Body of pancreas (tissue), 4 donors: ENCODE measurements around the gene RPS21. TPM values are rescaled to one million over a fixed set of nuclear protein-coding genes. Genes with fewer than 3 reads are reported as not detected.

Source experiments
- ATAC-seq: fragments of 150-250 bp; one replicate; pipeline ENCODE4 v1.9.1; 2016
- DNase-seq, 4 donors: peaks; one replicate each; pipeline ENCODE4 v3.0.0-alpha.2; 2019
- H3K27ac ChIP-seq, 4 donors: fragments of 200-600 bp; sonication (generic); 1 replicate in 3 of 4; 2 replicates in 1 of 4; pipeline versions ENCODE4 v1.5.1 to v1.6.1; 2016 to 2019; ENCODE audit warnings: mild to moderate bottlenecking in 1 of 4, mixed read lengths in 1 of 4, moderate library complexity in 1 of 4
- H3K27me3 ChIP-seq, 2 donors: fragments of 200-600 bp; sonication (generic); one replicate each; pipeline ENCODE4 v1.6.0; 2016; ENCODE audit warnings: mild to moderate bottlenecking in 1 of 2
- H3K36me3 ChIP-seq, 2 donors: fragments of 200-600 bp; sonication (generic); replicated peaks in 1 of 2; 2 replicates each; pipeline ENCODE4 v1.5.1; 2016; ENCODE audit warnings: low read depth in 2 of 2; ENCODE audit not compliant: insufficient read depth in 1 of 2
- H3K4me1 ChIP-seq: fragments of 200-600 bp; sonication (generic); one replicate; pipeline ENCODE4 v1.6.0; 2016
- H3K4me3 ChIP-seq, 2 donors: fragments of 200-600 bp; sonication (generic); 1 replicate in 1 of 2; 2 replicates in 1 of 2; pipeline ENCODE4 v1.5.1; 2016 to 2019
- H3K9me3 ChIP-seq, 3 donors: fragments of 200-600 bp; sonication (generic); 1 replicate in 2 of 3; 2 replicates in 1 of 3; pipeline ENCODE4 v1.5.1; 2016
- POLR2A ChIP-seq, 3 donors: fragments of 450-650 bp; IDR thresholded peaks; one replicate each; pipeline ENCODE4 v1.6.1; 2016; ENCODE audit warnings: antibody characterized with exemption in 3 of 3, mild to moderate bottlenecking in 2 of 3
- WGBS, 2 donors: methylation state at CpG; one replicate each; pipeline ENCODE4 v1.1.5; 2017; 5-methylcytosine and 5-hydroxymethylcytosine counted together
- intact Hi-C: fragments of 100-400 bp; cut with DNase I; formaldehyde crosslinking; loops from one replicate; pipeline ENCODE4 v1.15.1; 2023
- total RNA-seq, 2 donors: library from RNA; depleted of rRNA; stranded (reverse); fragments of >200 nt; gene quantifications; one replicate each; pipeline ENCODE4 v1.1.0, GENCODE V29; 2016
- TF ChIP-seq, protein P1 (sequence below), 7 experiments: fragments of 450-650 bp in 4 of 7; fragments of 200-600 bp in 3 of 7; sonication (generic) in 3 of 7; IDR thresholded peaks; one replicate each; pipeline ENCODE4 v1.5.1; 2016 to 2019; ENCODE audit warnings: antibody characterized with exemption in 7 of 7

The RPS21 gene
- total RNA-seq, 2 donors from 2014 or later, result 654 to 656 TPM

DNA sequence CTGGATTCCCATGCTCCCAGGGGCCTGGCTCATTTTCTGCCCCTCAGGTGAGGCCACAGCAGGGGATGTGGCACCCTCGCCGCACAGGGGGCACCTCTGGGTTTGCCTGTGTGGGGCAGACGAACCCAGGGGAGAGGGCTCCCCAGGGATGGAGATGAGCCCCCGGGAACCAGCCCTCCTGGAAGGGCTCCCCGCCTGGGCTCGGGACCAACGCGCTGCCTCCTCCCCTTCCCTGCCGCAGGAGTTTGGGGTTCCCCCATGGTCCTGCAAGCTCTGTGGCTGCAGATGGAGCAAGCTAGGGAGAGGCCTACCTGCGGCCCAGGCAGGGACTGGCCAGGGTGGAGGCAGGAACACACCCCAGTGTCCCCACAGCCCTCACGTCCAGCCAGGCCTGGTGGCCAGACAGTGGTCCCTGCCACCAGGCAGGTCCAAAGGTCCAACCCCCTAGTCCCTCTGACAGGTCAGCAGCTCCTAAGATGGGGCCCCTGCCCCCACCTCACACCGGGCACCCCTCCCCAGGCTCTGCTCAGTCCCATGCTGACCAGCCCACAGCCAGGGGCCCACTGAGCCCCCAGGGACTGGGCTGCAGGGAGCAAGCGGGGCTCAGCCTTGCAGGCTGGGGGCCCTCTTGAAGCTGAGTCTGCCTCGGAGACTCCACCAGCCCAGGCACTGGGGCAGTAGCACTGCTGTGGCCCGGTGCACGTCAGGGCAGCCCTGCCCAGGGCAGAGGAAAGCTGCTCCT lies 33.4 kb upstream of the RPS21 start:
- Histone ChIP-seq H3K36me3 (peaks cover 0 to 3% of the 10 kb centered on the region in 2 donors), H3K27me3 (no peaks in the 10 kb centered on the region), H3K9me3 (no peaks in the 10 kb centered on the region), H3K4me1 (peaks cover 42% of the 10 kb centered on the region), H3K27ac (peak overlapping the region in 2 of 4 donors; percentile 40 to 49), H3K4me3 (no peak overlapping the region)
- intact Hi-C loops, result no loop called here
- WGBS, 2 donors, result 91% methylated on average over 16 of the region's 16 CpGs; no CpG with 5 or more reads in 1 of the 2 donors
- TF ChIP-seq, protein P1, sequence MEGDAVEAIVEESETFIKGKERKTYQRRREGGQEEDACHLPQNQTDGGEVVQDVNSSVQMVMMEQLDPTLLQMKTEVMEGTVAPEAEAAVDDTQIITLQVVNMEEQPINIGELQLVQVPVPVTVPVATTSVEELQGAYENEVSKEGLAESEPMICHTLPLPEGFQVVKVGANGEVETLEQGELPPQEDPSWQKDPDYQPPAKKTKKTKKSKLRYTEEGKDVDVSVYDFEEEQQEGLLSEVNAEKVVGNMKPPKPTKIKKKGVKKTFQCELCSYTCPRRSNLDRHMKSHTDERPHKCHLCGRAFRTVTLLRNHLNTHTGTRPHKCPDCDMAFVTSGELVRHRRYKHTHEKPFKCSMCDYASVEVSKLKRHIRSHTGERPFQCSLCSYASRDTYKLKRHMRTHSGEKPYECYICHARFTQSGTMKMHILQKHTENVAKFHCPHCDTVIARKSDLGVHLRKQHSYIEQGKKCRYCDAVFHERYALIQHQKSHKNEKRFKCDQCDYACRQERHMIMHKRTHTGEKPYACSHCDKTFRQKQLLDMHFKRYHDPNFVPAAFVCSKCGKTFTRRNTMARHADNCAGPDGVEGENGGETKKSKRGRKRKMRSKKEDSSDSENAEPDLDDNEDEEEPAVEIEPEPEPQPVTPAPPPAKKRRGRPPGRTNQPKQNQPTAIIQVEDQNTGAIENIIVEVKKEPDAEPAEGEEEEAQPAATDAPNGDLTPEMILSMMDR (IDR thresholded peaks at IDR 0.05), result no peak
- no peak for TF ChIP-seq POLR2A (IDR thresholded peaks at IDR 0.05)
- no peak for DNase-seq
- ATAC-seq, result no peak

DNA sequence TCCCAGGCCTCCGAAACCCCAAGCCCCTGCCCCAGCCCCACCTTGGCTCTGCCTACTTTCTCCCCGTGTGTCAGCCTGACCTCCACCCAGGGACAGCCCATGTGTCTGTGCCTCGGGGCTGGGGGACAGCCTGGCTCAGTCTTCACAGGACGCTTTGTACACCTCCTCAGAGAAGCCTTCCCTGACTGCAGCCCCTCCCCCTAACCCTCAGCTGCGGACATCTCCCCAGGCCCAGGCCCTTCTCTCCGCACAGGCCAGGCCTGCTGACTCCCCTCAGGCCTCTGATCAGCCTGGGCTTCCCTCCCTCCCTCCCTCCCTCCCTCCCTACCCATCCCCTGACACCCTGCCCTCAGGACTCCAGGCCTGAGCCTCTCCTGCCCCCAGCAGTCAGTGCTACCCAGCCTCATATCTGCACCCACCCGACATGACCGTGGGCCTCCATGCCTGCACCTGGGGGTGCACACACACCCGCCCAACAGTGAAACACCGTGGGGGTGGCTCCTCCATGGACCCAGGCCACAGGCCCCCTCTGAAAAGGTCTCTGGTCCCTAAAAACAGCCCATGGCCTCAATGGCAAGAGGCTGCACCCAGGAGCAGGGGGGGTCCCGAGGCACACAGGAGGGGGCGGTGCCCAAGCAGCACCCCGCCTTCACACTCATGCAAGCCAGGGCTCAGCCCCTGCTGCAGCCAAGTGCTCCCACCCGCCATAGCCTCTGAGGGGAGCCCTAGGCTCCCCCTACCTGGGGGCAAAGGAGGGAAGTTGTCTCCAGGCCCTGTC lies 32.7 kb upstream of the RPS21 start:
- Histone ChIP-seq H3K4me3 (no peak overlapping the region), H3K4me1 (peaks cover 49% of the 10 kb centered on the region), H3K36me3 (peaks cover 0 to 3% of the 10 kb centered on the region in 2 donors), H3K27ac (peak overlapping the region in 1 of 4 donors; percentile 76), H3K9me3 (no peaks in the 10 kb centered on the region), H3K27me3 (no peaks in the 10 kb centered on the region)
- DNase-seq (no peak), ATAC-seq (no peak)
- TF ChIP-seq POLR2A (IDR thresholded peaks at IDR 0.05), result no peak
- WGBS, 2 donors, result 78 to 88% methylated on average over 2 to 11 of the region's 14 CpGs
- intact Hi-C loops, result no loop called here

DNA sequence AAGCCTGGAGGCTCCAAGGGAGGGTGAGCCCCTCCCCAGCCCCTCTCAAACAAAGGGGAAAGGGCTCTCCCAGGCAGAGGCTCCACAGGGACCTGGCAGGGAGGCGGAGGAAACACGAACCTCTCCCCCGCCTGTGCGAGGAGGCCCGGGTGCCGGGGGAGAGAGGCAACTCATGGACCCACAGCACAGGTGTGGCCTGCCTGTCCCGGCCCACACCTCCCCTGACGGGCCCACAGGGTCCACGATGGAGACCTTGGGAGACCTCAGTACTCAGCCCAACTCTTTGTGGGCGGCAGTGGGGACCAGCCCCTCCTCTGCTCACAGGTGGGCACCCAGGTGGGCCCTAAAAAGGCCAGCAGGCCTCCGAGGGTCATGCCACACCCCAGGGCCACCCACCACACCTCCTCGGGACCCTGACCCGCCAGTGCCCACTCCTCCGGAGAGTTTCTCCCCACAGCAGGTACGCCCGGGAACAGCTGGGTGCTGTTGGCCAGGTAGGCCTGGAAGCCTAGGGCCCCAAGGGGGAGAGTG lies 32.0 kb upstream of the RPS21 start:
- H3K4me1 ChIP-seq, result peaks cover 54% of the 10 kb centered on the region
- peak overlapping the region; percentile 5 to 80 (median 73) for H3K27ac ChIP-seq
- intact Hi-C loops, result no loop called here
- peaks cover 0 to 3% of the 10 kb centered on the region in 2 donors for H3K36me3 ChIP-seq
- TF ChIP-seq, protein P1 (IDR thresholded peaks at IDR 0.05), result no peak
- no peak for TF ChIP-seq POLR2A (IDR thresholded peaks at IDR 0.05)
- no peak overlapping the region for H3K4me3 ChIP-seq
- no peaks in the 10 kb centered on the region for H3K27me3 ChIP-seq
- no peak for DNase-seq
- H3K9me3 ChIP-seq, result no peaks in the 10 kb centered on the region
- no peak for ATAC-seq
- 71 to 93% methylated on average over 6 to 13 of the region's 16 CpGs for WGBS, 2 donors

DNA sequence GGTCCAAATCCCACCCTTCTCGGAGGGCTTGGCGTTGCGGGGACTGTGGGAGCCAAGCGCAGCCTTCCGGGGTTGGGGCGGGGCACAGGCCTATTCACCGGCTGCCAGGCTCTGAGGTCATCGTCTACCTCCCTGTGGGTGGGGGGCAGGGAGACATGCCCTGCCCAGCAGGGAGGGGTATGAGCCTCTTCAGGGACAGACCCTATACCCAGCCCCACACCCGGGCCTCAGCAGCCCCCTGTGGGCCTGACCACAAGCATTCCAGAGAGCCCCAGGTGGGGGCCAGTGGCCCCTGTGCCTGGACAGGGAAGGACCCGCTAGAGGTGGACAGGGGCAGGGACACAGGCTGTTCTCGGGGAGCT lies 31.4 kb upstream of the RPS21 start:
- peaks cover 0 to 3% of the 10 kb centered on the region in 2 donors for H3K36me3 ChIP-seq
- peak; percentile 53 for ATAC-seq
- peaks cover 54% of the 10 kb centered on the region for H3K4me1 ChIP-seq
- no peak for TF ChIP-seq POLR2A (IDR thresholded peaks at IDR 0.05)
- TF ChIP-seq, protein P1 (IDR thresholded peaks at IDR 0.05), result no peak
- WGBS, 2 donors, result 44% methylated on average over 9 of the region's 11 CpGs; no CpG with 5 or more reads in 1 of the 2 donors
- H3K27ac ChIP-seq, result peak overlapping the region; percentile 27 to 80 (median 73)
- H3K27me3 ChIP-seq, result no peaks in the 10 kb centered on the region
- H3K4me3 ChIP-seq, result no peak overlapping the region
- intact Hi-C loops, result no loop called here
- H3K9me3 ChIP-seq, result no peaks in the 10 kb centered on the region
- DNase-seq, result peak; percentile 53 to 75 (median 64)
